CD4-positive, alpha-beta T cell (primary cell): ENCODE results near the gene COX19. TPM values are rescaled to one million over a fixed set of nuclear protein-coding genes. Genes with fewer than 3 reads are reported as not detected.

ENCODE experiments used
- ATAC-seq: fragments of 200-7000 bp; cut with Tn5 transposase; one replicate; pipeline ENCODE4 v1.10.0; 2022; ENCODE audit warnings: mild to moderate bottlenecking; ENCODE audit not compliant: poor library complexity
- CTCF ChIA-PET: fragments of 350-600 bp; sonication (Branson Sonifier 250); formaldehyde crosslinking; loops from one replicate; lab custom pipeline; 2021; ENCODE audit warnings: antibody characterized with exemption, inconsistent platforms; lab: Charles Lee
- POLR2A ChIA-PET: fragments of 350-600 bp; sonication (Branson Sonifier 250); formaldehyde crosslinking; loops from one replicate; lab custom pipeline; 2021; ENCODE audit warnings: antibody characterized with exemption, inconsistent platforms; lab: Charles Lee
- DNase-seq, 14 experiments: peaks; one replicate each; pipeline ENCODE4 v3.0.0-alpha.2; 2013 to 2020; ENCODE audit warnings: mixed read lengths in 2 of 14
- H3K27ac ChIP-seq, 2 donors: one replicate each; pipeline versions ENCODE4 v1.5.1 to v1.7.0; 2013; ENCODE audit warnings: low read length in 2 of 2, low read depth in 1 of 2, mild to moderate bottlenecking in 1 of 2
- H3K27me3 ChIP-seq, 2 experiments: 1 replicate in 1 of 2; 2 replicates in 1 of 2; pipeline versions ENCODE4 v1.6.1 to v1.7.0; 2013; ENCODE audit warnings: low read length in 2 of 2, control low read depth in 1 of 2, mild to moderate bottlenecking in 1 of 2, moderate library complexity in 1 of 2; ENCODE audit not compliant: insufficient read depth in 2 of 2, control insufficient read depth in 1 of 2
- H3K36me3 ChIP-seq: one replicate; pipeline ENCODE4 v1.6.1; 2013; ENCODE audit warnings: low read length, control low read depth; ENCODE audit not compliant: insufficient read depth
- H3K4me1 ChIP-seq: one replicate; pipeline ENCODE4 v1.6.1; 2013; ENCODE audit warnings: low read length, control low read depth; ENCODE audit not compliant: insufficient read depth
- H3K4me3 ChIP-seq: one replicate; pipeline ENCODE4 v1.5.1; 2013; ENCODE audit warnings: mild to moderate bottlenecking, low read length, moderate library complexity
- H3K9me3 ChIP-seq, 2 experiments: 1 replicate in 1 of 2; 2 replicates in 1 of 2; pipeline versions ENCODE4 v1.6.1 to v1.7.0; 2013; ENCODE audit warnings: low read length in 2 of 2, mild to moderate bottlenecking in 2 of 2, control low read depth in 1 of 2, moderate library complexity in 1 of 2; ENCODE audit not compliant: control insufficient read depth in 1 of 2, insufficient read depth in 1 of 2
- H3K27ac Mint-ChIP-seq: one replicate; pipeline ENCODE4 v1.8.0; 2020; ENCODE audit warnings: mixed read lengths
- H3K27me3 Mint-ChIP-seq: one replicate; pipeline ENCODE4 v1.8.0; 2021; ENCODE audit warnings: mixed read lengths
- H3K36me3 Mint-ChIP-seq: one replicate; pipeline ENCODE4 v1.8.0; 2021; ENCODE audit warnings: low read depth, mixed read lengths
- H3K4me1 Mint-ChIP-seq: one replicate; pipeline ENCODE4 v1.8.0; 2021; ENCODE audit warnings: low read depth, mixed read lengths
- H3K4me3 Mint-ChIP-seq: one replicate; pipeline ENCODE4 v1.8.0; 2020; ENCODE audit warnings: mild to moderate bottlenecking, mixed read lengths
- H3K9me3 Mint-ChIP-seq: one replicate; pipeline ENCODE4 v1.8.0; 2020; ENCODE audit warnings: mixed read lengths
- CTCF ChIP-seq: fragments of 200-600 bp; IDR thresholded peaks from one replicate; pipeline ENCODE4 v1.8.0; 2022; ENCODE audit warnings: antibody characterized with exemption, mild to moderate bottlenecking
- intact Hi-C, 2 experiments: fragments of 100-400 bp; cut with DNase I in 1 of 2; cut with micrococcal nuclease in 1 of 2; formaldehyde crosslinking; loops; one replicate each; pipeline versions ENCODE4 v1.15.1 to v1.9.0; 2023 to 2025; cut with DNase I, micrococcal nuclease
- total RNA-seq, 174 experiments: library from RNA in 2 of 174; stranded (reverse) in 2 of 174; gene quantifications; one replicate each; pipeline ENCODE4 v1.2.3 and lab custom pipeline; 2021 to 2026

The COX19 gene
- total RNA-seq, 2 experiments from 2014 or later = 47.7 to 51.8 TPM

GRCh38 chr7:927031-927671 lies 48.2 kb downstream of the COX19 start:
- H3K4me3 Mint-ChIP-seq = peak overlapping the region; percentile 34
- Histone ChIP-seq H3K27me3 (no peaks in the 10 kb centered on the region), H3K27ac (no peak overlapping the region), H3K36me3 (no peaks in the 10 kb centered on the region), H3K4me3 (no peak overlapping the region), H3K4me1 (peaks cover 48% of the 10 kb centered on the region), H3K9me3 (no peaks in the 10 kb centered on the region)
- no peaks in the 10 kb centered on the region for H3K36me3 Mint-ChIP-seq
- POLR2A ChIA-PET = no interaction called here
- TF ChIP-seq CTCF = no peak
- no peak overlapping the region for H3K27ac Mint-ChIP-seq
- DNase-seq (peak in 1 of 14 experiments; percentile 0), ATAC-seq (no peak)
- no peaks in the 10 kb centered on the region for H3K9me3 Mint-ChIP-seq
- no peaks in the 10 kb centered on the region for H3K27me3 Mint-ChIP-seq
- CTCF ChIA-PET = no interaction called here
- H3K4me1 Mint-ChIP-seq = peaks cover 20% of the 10 kb centered on the region
- intact Hi-C loops = no loop called here

- intact Hi-C loops = no loop called here
- TF ChIP-seq CTCF = no peak
- Histone ChIP-seq H3K36me3 (no peaks in the 10 kb centered on the region), H3K27me3 (no peaks in the 10 kb centered on the region), H3K4me3 (no peak overlapping the region), H3K4me1 (peaks cover 56% of the 10 kb centered on the region), H3K9me3 (no peaks in the 10 kb centered on the region), H3K27ac (no peak overlapping the region)
- Mint-ChIP-seq H3K4me1 (peaks cover 22% of the 10 kb centered on the region), H3K27me3 (no peaks in the 10 kb centered on the region), H3K27ac (peak overlapping the region; percentile 49), H3K36me3 (no peaks in the 10 kb centered on the region), H3K4me3 (no peak overlapping the region), H3K9me3 (no peaks in the 10 kb centered on the region)
- ATAC-seq (no peak), DNase-seq (peak in 1 of 14 experiments; percentile 2)
- POLR2A ChIA-PET = interaction anchor here (1.7 kb wide), 1 partner anchor 49 kb away, joined by 5 read pairs; the partner anchor contains the start of gene COX19
- CTCF ChIA-PET = interaction anchor here (1.5 kb wide), 1 partner anchor 67 kb away, joined by 7 read pairs; no protein-coding TSS in a partner anchor
Measured at GRCh38 chr7:926061-927030, 49.0 kb downstream of the COX19 start.

GRCh38 chr7:925601-926000 lies 49.7 kb downstream of the COX19 start:
- intact Hi-C loops = no loop called here
- ChIA-PET POLR2A (interaction anchor here (1.7 kb wide), 1 partner anchor 49 kb away, joined by 5 read pairs; the partner anchor contains the start of gene COX19), CTCF (interaction anchor here (1.5 kb wide), 1 partner anchor 68 kb away, joined by 7 read pairs; no protein-coding TSS in a partner anchor)
- Histone ChIP-seq H3K9me3 (no peaks in the 10 kb centered on the region), H3K36me3 (no peaks in the 10 kb centered on the region), H3K4me1 (peaks cover 63% of the 10 kb centered on the region), H3K27me3 (no peaks in the 10 kb centered on the region), H3K27ac (no peak overlapping the region), H3K4me3 (no peak overlapping the region)
- peak in 6 of 14 experiments; percentile 7 to 82 (median 59) for DNase-seq
- peak overlapping the region; percentile 49 for H3K27ac Mint-ChIP-seq
- H3K36me3 Mint-ChIP-seq = no peaks in the 10 kb centered on the region
- no peak overlapping the region for H3K4me3 Mint-ChIP-seq
- ATAC-seq = no peak
- peaks cover 29% of the 10 kb centered on the region for H3K4me1 Mint-ChIP-seq
- no peaks in the 10 kb centered on the region for H3K27me3 Mint-ChIP-seq
- no peaks in the 10 kb centered on the region for H3K9me3 Mint-ChIP-seq
- no peak for TF ChIP-seq CTCF
